DND-41 (cell line): Measurements from ENCODE around the gene DYNC1H1.

ENCODE experiments used
- ATAC-seq: fragments of 200-7000 bp; cut with Tn5 transposase; 3 replicates; pipeline ENCODE4 v1.9.1; 2021; ENCODE audit warnings: low read depth; ENCODE audit not compliant: insufficient read depth
- DNase-seq: peaks from one replicate; pipeline ENCODE4 v3.0.0-alpha.2; 2020
- H2AFZ ChIP-seq: 2 replicates; pipeline ENCODE4 v1.6.0; 2012; ENCODE audit warnings: low read depth, low read length
- H3K27ac ChIP-seq: 2 replicates; pipeline ENCODE4 v1.5.1; 2012; ENCODE audit warnings: low read length, inconsistent platforms
- H3K27me3 ChIP-seq: fragments of 200-600 bp; sonication (generic); 2 replicates; pipeline ENCODE4 v1.6.0; 2012; ENCODE audit warnings: low read length, mild to moderate bottlenecking, inconsistent platforms; ENCODE audit not compliant: insufficient read depth, poor library complexity
- H3K36me3 ChIP-seq: 2 replicates; pipeline ENCODE4 v1.5.1; 2012; ENCODE audit warnings: low read length, inconsistent platforms; ENCODE audit not compliant: insufficient read depth
- H3K4me1 ChIP-seq: 2 replicates; pipeline ENCODE4 v1.5.1; 2012; ENCODE audit warnings: mild to moderate bottlenecking, low read length; ENCODE audit not compliant: insufficient read depth
- H3K4me2 ChIP-seq: 2 replicates; pipeline ENCODE4 v1.6.0; 2012; ENCODE audit warnings: mild to moderate bottlenecking, moderate library complexity, low read length, inconsistent platforms; ENCODE audit not compliant: insufficient read depth
- H3K4me3 ChIP-seq, 2 experiments: fragments of 200-600 bp in 1 of 2; shearing (Covaris generic) in 1 of 2; 2 replicates each; pipeline ENCODE4 v1.5.1; 2012 to 2016; ENCODE audit warnings: inconsistent platforms in 2 of 2, low read length in 2 of 2, mild to moderate bottlenecking in 2 of 2, low read depth in 1 of 2, moderate library complexity in 1 of 2
- H3K79me2 ChIP-seq: 2 replicates; pipeline ENCODE4 v1.6.0; 2012; ENCODE audit warnings: low read length, inconsistent platforms; ENCODE audit not compliant: insufficient read depth
- H3K9ac ChIP-seq: 2 replicates; pipeline ENCODE4 v1.6.0; 2012; ENCODE audit warnings: low read depth, mild to moderate bottlenecking, inconsistent platforms, low read length, moderate library complexity
- H3K9me3 ChIP-seq: 2 replicates; pipeline ENCODE4 v1.5.1; 2012; ENCODE audit warnings: low read length, moderate library complexity, mild to moderate bottlenecking, inconsistent platforms; ENCODE audit not compliant: insufficient read depth, severe bottlenecking
- H4K20me1 ChIP-seq: 2 replicates; pipeline ENCODE4 v1.6.0; 2012; ENCODE audit warnings: low read length; ENCODE audit not compliant: insufficient read depth
- EZH2 ChIP-seq: IDR thresholded peaks from 3 replicates; pipeline ENCODE4 v1.6.1; 2012; ENCODE audit warnings: borderline replicate concordance, low read depth, mild to moderate bottlenecking, moderate library complexity, low read length, inconsistent platforms; ENCODE audit not compliant: severe bottlenecking
- TF ChIP-seq, protein P1 (sequence below): IDR thresholded peaks from 2 replicates; pipeline ENCODE4 v1.5.1; 2012; ENCODE audit warnings: borderline replicate concordance, low read length, moderate library complexity, mild to moderate bottlenecking; ENCODE audit not compliant: poor library complexity, severe bottlenecking; ENCODE audit errors: extremely low read depth

Gene DYNC1H1

DNA sequence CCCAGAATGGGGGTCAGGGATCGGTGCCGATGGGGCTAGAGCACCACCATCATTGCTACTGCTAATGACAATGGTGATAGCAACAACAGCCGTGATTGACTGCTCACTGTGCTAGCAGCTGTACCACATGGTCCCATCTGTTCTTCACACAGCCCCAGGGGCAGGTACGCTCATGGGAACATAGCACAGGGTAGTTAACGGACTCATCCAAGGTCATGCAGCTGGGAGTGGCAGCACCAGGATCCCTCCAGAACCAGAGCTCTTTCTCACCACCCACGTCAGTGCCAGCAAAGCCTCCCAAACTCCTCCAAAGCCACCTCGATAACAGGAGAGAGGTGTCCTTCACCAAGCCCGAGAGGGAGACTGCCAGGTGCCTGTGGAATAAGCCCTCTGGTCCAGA is 11.2 kb upstream of the DYNC1H1 start:
- DNase-seq (no peak), ATAC-seq (no peak)
- no peak overlapping the region for H3K9ac ChIP-seq
- peaks cover 12% of the 10 kb centered on the region for H3K79me2 ChIP-seq
- TF ChIP-seq, protein P1, sequence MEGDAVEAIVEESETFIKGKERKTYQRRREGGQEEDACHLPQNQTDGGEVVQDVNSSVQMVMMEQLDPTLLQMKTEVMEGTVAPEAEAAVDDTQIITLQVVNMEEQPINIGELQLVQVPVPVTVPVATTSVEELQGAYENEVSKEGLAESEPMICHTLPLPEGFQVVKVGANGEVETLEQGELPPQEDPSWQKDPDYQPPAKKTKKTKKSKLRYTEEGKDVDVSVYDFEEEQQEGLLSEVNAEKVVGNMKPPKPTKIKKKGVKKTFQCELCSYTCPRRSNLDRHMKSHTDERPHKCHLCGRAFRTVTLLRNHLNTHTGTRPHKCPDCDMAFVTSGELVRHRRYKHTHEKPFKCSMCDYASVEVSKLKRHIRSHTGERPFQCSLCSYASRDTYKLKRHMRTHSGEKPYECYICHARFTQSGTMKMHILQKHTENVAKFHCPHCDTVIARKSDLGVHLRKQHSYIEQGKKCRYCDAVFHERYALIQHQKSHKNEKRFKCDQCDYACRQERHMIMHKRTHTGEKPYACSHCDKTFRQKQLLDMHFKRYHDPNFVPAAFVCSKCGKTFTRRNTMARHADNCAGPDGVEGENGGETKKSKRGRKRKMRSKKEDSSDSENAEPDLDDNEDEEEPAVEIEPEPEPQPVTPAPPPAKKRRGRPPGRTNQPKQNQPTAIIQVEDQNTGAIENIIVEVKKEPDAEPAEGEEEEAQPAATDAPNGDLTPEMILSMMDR = no peak
- TF ChIP-seq EZH2 = no peak
- H3K27me3 ChIP-seq = no peaks in the 10 kb centered on the region
- H3K36me3 ChIP-seq = no peaks in the 10 kb centered on the region
- no peak overlapping the region for H2AFZ ChIP-seq
- H3K9me3 ChIP-seq = no peaks in the 10 kb centered on the region
- H3K4me3 ChIP-seq = no peak overlapping the region
- H3K27ac ChIP-seq = no peak overlapping the region
- H3K4me1 ChIP-seq = peaks cover 13% of the 10 kb centered on the region
- no peaks in the 10 kb centered on the region for H4K20me1 ChIP-seq
- no peak overlapping the region for H3K4me2 ChIP-seq

DNA sequence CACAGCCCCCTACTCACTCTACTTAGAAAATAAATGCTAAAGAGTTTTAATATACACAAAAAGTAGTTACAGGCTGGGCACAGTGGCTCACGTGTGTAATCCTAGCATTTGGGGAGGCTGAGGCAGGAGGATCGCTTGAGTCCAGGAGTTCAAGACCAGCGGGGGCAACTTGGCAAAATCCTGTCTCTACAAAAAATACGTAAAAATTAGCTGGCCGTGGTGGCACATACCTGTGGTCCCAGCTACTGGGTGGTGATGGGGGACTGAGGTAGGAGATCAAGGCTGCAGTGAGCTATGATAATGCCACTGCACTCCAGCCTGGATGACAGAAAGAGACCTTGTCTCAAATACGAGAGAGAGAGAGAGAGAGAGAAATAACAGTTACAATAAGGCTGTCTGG is 9.9 kb upstream of the DYNC1H1 start:
- no peaks in the 10 kb centered on the region for H3K27me3 ChIP-seq
- no peak overlapping the region for H3K27ac ChIP-seq
- H3K9me3 ChIP-seq = no peaks in the 10 kb centered on the region
- peaks cover under 1% of the 10 kb centered on the region; the same call in 1 of the 2 replicates for H3K4me1 ChIP-seq
- no peak overlapping the region for H2AFZ ChIP-seq
- no peak overlapping the region for H3K4me2 ChIP-seq
- no peak overlapping the region for H3K9ac ChIP-seq
- no peak for ATAC-seq
- no peaks in the 10 kb centered on the region for H3K36me3 ChIP-seq
- H4K20me1 ChIP-seq = no peaks in the 10 kb centered on the region
- no peaks in the 10 kb centered on the region for H3K79me2 ChIP-seq
- no peak overlapping the region for H3K4me3 ChIP-seq
- TF ChIP-seq EZH2 = no peak
- TF ChIP-seq, protein P1 = no peak
- no peak for DNase-seq

DNA sequence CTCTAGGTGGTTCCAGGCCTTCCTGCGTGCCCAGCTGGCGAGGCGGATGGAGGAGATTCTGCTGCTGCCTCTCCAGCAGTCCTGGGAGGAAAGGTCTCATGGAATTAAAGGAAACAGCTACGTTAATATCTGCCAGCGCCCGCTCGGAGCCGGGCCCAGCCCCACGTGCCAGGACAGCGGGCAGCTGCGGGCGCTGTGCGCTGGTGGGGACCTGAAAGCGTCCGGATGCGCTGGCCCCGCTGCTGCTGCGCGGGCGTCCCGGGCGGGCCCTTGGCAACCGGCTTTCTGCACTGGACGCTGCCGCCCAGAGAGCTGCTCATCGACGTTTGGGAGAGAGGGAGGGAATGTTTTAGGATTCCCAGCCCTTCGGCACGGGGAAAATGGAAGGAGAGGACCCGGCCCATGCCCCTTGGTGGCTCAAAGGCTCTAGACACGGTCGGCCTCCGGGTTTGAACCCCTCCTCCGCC is 8.6 kb upstream of the DYNC1H1 start:
- Histone ChIP-seq H3K9ac (no peak overlapping the region), H3K79me2 (no peaks in the 10 kb centered on the region), H3K4me3 (no peak overlapping the region), H3K27me3 (no peaks in the 10 kb centered on the region), H3K9me3 (no peaks in the 10 kb centered on the region), H4K20me1 (no peaks in the 10 kb centered on the region), H3K36me3 (no peaks in the 10 kb centered on the region), H3K4me2 (no peak overlapping the region), H2AFZ (no peak overlapping the region), H3K4me1 (no peaks in the 10 kb centered on the region), H3K27ac (no peak overlapping the region)
- DNase-seq (no peak), ATAC-seq (no peak)
- TF ChIP-seq, protein P1 = no peak
- TF ChIP-seq EZH2 = no peak
